GM21786 (cell line): ENCODE data around the gene HPSE2.
"Not testable (repeated sequence)": the region's sequence is repeated elsewhere in the genome, so short reads cannot be mapped to it uniquely, and the experiment has no call there.

ENCODE experiments used
- ATAC-seq: cut with Tn5 transposase; IDR thresholded peaks from one replicate; pipeline ENCODE4 v1.9.1; 2021; ENCODE audit not compliant: unreplicated experiment

Gene HPSE2

DNA sequence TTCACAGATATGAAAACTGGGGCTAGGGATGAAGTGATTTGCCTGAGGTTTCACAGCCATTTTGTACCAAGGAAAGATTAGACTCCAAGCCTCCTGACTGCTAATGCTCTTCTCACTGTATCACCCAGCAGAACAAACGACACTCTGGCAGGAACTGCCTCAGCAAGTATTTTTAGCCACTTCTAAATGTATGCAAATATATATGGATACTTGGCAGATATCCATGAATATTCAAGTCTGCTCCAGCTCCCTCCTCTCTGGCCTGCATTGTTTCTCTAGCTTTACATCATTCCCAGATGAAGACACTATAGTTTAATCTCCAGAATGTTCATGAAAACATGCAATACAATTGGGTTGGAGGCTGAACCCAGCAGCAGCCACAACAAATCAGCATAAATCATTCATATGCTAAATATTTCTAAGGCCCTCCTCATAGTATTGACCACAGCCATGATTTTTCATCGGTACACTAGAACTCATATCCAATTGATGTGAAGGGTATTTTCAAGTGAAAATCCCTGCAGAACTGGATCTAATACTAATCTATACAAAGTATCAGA, 65.5 kb downstream of the HPSE2 start:
- ATAC-seq = no peak

- ATAC-seq = no peak
Measured at GRCh38 chr10:99161165-99161564, 74.5 kb downstream of the HPSE2 start.

DNA sequence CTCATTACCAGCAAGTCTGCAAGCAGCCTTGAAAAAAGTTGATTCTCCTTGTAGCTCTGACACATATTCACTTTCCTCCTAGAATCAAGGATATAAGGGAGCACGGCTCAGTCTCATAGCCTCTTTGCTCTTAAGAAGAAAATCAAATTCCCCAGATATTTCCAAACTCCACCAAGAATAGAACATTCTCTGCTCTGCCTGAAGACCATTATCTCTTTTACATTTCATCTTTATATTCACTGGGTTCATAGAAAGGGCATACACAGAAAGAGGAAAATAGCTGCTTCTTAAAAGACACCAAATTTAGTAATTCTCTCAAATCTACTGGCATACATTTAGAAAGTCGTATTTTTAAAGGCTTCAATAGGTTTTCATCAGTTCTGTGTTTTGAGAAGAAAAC, 92.0 kb downstream of the HPSE2 start:
- ATAC-seq = no peak

GRCh38 chr10:99143011-99143410, 92.6 kb downstream of the HPSE2 start:
- no peak for ATAC-seq

- not testable (repeated sequence) for ATAC-seq
Measured at GRCh38 chr10:99132897-99133296, 102.8 kb downstream of the HPSE2 start.

DNA sequence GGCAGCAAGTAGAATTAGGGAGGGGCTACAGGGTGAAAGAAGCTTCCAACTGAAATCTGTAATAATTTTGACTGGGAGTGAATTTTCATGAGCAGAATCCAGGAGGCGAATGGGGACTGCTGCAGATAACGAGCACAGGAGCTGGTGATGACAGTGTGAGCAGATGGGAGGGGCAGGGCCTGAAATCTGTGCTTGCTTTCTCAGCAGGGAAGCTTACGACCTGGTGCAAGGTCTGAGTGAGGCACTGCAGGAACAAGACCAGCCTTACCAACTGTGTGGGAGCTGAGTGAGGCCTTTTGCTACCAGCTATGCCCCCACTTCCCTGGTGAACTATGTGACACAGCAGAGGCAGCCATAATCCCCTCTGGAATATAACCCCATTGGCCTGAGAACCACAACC, 109.8 kb downstream of the HPSE2 start:
- no peak for ATAC-seq

DNA sequence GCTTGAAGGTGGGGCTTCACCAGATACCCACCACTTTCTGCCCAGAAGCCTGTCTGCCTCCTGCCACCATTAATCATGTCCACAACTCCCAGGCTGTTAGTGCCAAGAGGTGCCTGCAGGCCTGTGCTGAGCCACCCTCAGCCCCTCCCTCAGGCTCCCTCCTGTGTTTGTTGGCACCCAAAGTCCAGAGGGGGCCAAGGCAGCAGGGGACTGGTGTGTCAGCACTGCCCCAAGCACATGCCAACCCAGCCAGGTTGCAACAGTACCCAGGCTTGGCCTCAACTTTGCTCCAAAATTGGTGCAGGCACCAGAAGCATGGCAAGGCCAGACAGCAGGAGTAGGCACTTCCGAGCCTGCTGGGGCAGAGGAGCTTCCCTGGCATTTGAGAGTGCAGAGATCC, 111.3 kb downstream of the HPSE2 start:
- no peak for ATAC-seq

DNA sequence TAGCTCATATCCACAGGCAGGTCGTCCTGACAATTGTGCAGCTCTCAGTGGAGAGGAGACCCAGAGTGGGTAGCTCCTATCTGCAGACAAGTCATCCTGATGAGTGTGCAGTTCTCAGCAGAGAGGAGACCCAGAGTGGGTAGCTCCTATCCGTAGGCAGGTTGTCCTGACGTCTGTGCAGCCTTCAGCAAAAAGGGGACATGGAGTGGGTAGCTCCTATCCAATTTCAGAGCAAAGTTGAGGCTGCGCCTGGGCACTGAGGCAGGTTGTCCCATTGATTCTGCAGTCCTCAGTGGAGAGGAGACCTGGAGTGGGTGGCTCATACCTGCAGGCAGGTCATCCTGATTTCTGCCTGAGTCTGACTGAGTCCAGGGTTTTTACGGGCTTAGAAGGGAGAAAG, 111.8 kb downstream of the HPSE2 start:
- ATAC-seq = no peak

- ATAC-seq = no peak
Measured at GRCh38 chr10:99123336-99123735, 112.3 kb downstream of the HPSE2 start.

GRCh38 chr10:99119258-99119748, 116.3 kb downstream of the HPSE2 start:
- no peak for ATAC-seq

DNA sequence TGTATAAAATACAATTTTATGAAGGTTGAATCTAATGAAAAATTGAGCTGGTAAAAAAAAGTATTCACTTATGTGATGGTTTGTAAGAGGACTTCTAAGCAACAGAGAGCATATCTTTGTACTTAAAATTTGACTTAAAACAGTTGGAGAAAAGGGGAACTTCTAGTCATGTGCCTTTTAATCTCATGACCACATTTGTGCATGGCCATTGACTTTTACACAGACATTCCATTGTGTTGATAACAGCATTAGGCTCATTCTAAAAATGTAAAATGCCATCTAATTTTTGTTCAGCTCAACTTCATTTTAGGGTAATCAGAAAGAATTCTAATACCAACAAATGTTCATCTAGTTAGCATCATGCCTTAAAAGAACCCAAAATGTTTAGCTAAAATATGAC, 119.9 kb downstream of the HPSE2 start:
- ATAC-seq = no peak

DNA sequence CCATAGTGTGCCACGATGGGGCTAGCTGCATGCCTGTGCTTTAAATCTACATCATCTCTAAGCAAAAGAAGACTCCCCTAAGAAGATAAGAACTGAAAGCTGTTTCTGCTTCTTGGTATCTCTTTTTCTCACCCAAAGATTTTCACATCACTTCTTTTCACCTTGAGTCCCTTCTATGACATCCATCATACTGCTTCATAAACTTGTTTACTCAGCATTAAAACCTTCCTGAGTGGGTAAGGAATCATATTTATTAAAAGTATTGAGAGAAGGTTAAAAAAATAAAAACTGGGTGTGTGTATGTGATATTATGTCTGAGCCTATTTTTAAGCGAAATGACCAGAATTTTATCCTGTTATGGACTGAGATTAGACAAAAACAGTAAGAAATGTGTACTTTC, 150.3 kb downstream of the HPSE2 start:
- no peak for ATAC-seq

GRCh38 chr10:99084161-99084560, 151.5 kb downstream of the HPSE2 start:
- ATAC-seq = no peak

GRCh38 chr10:99080275-99080945, 155.2 kb downstream of the HPSE2 start:
- ATAC-seq = no peak

GRCh38 chr10:99062591-99062990, 173.1 kb downstream of the HPSE2 start:
- no peak for ATAC-seq

GRCh38 chr10:99058762-99059161, 176.9 kb downstream of the HPSE2 start:
- no peak for ATAC-seq

DNA sequence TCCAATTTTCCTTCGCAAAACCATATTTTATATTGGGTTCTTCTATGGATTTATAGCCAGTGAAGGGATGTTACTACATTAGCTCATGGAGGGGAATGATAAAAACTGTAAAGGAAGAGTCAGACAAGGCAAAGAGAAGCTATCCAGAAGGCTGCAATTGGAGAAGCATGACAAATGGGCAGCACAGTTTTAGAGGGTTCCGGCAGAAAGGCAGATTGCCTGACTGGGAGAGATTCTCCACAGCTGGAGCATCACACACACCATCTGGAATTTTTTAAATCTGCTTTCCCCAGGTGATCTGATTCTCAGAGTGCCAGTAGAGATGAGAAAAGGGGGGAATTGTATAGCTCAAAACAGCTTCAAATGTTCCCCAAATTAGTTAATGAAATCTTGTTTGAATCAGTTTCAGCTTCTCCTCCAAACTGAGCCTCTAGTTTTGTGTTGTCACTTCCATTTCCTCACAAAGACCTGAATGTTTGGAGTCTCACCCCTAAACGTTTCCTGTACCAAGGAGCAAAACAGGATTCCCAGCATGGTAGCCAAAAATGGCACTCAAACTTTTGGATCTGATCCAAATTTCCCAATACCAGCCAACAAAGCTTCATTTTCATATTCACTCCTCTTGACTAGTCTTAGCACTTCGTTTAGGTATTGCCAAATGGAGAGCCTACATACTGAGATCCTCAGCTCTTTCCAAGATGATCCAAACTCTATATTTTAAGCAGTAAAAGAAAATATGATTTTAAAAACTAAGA, 177.5 kb downstream of the HPSE2 start:
- no peak for ATAC-seq

DNA sequence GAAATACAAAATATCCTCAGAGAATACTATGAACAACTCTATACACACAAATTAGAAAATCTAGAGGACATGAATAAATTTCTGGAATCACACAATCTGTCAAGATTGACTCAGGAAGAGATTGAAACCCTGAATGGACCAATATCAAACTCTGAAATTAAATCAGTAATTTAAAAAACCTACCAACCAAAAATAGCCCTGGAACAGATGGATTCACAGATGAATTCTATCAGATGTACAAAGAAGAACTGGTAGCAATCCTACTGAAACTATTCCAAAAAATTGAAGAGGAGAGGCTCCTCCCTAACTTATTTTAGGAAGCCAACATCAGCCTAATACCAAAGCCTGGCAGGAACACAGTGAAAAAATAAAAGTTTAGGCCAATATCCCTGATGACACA, 190.0 kb downstream of the HPSE2 start:
- ATAC-seq = no peak

DNA sequence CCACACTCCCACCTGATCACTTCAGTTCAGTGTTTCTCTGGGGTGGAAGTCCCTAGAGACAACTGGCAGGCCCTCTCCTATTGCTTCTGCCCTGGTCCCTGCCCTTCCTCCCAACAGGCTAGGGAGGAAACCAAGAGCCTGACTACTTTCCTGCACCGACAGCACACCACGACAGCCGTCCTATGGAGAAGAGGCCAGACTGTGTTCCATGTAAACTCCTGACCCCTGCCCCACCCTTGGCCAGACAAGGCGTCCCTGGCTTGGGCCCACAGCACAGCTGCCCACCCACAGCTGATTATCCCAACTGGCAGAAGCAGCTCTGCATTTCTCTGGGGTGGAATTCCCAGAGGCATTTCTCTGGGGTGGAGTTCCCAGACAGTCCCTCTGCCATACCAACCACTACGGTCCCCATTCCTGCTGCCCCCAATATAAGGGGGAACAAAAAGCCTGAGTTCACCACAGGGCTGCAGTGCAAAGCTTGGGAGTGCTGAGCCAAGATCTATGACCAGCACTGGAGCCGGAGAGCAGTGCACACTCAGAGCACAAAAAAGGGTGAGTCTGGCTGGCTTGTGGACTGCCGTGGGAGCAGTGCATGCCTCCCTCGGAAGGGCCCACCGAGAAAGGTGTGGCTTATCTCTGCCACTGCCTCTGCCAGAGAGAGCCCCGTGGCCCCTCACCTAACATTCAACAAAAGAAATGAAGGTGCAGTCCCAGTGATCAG, 193.4 kb downstream of the HPSE2 start:
- no peak for ATAC-seq

- ATAC-seq = no peak
Measured at GRCh38 chr10:99041468-99041867, 194.2 kb downstream of the HPSE2 start.

GRCh38 chr10:99013885-99014284, 221.8 kb downstream of the HPSE2 start:
- no peak for ATAC-seq

DNA sequence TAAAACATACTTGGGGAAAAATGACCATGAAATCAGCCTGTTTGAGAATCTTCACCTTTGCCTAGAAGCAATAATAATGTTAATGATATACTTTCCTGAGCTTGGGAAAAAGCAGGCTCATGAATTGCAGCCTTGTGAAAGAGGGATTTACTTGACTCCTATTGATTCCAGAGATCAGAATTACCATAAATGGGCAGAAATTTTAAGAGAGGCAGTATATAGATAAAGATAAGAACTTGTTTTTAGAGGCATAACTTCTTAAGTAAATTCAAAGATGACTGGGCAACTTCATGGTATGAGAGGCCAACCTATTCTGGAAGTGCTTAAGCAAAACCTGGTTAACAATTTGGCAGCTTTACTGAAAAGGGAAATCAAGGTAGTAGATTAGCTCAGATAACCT, 225.4 kb downstream of the HPSE2 start:
- ATAC-seq = no peak
